ENCODE data around the gene PTDSS2. TPM values are rescaled to one million over a fixed set of nuclear protein-coding genes. Genes with fewer than 3 reads are reported as not detected.

The PTDSS2 gene
- total and polyA plus RNA-seq, 9 of the 15 experiments (the other 6 are each of a cell fraction or from before 2014, with no cell fraction given): 0.45 to 53.9 (median 17.2) TPM

GRCh38 chr11:537622-538430 is 87.7 kb downstream of the PTDSS2 start (continued):
- no peak for TF ChIP-seq UBTF (IDR thresholded peaks at IDR 0.05; ENCODE audit: borderline replicate concordance in 1 of 2, low read depth in 2 of 2, low read length in 2 of 2)
- TF ChIP-seq NCOA6 (IDR thresholded peaks at IDR 0.05): no peak
- no peak for TF ChIP-seq FOSL1 (tag; conservative IDR thresholded peaks at IDR 0.05)
- no peak for TF ChIP-seq HDGF (IDR thresholded peaks at IDR 0.05)
- no peak for TF ChIP-seq ZNF780A (CRISPR knock-in tag; IDR thresholded peaks at IDR 0.05)
- no peak for TF ChIP-seq ATF4 (CRISPR knock-in tag; IDR thresholded peaks at IDR 0.05)
- TF ChIP-seq KHSRP (IDR thresholded peaks at IDR 0.05): no peak
- TF ChIP-seq TEAD1 (CRISPR knock-in tag; IDR thresholded peaks at IDR 0.05): no peak
- no peak for TF ChIP-seq SNRNP70 (optimal IDR thresholded peaks at IDR 0.05; ENCODE audit: low read depth, low read length)
- no peak for TF ChIP-seq GATAD2A (IDR thresholded peaks at IDR 0.05)
- no peak for TF ChIP-seq MTF1 (CRISPR knock-in tag; IDR thresholded peaks at IDR 0.05; ENCODE audit: borderline replicate concordance)
- TF ChIP-seq REST (IDR thresholded peaks at IDR 0.05; ENCODE audit: borderline replicate concordance): no peak
- 0 out of 2 replicates have a peak, but pooled peaks have one; percentile 19 for TF ChIP-seq REST (CRISPR knock-in tag; IDR thresholded peaks at IDR 0.05; ENCODE audit: low read depth)
- TF ChIP-seq ZNF408 (CRISPR knock-in tag; IDR thresholded peaks at IDR 0.05; ENCODE audit: low read depth): 0 out of 2 replicates have a peak, but pooled peaks have one; percentile 66
- TF ChIP-seq PHTF2 (CRISPR knock-in tag; IDR thresholded peaks at IDR 0.05): no peak
- TF ChIP-seq ZNF668 (CRISPR knock-in tag; IDR thresholded peaks at IDR 0.05): no peak
- TF ChIP-seq RAD21 (CRISPR knock-in tag; conservative IDR thresholded peaks at IDR 0.05 in 1 of 2, IDR thresholded peaks at IDR 0.05 in 1 of 2): no peak
